ENCODE measurements around the gene CHMP2B.
A peak's percentile ranks its signal among the peaks of the same experiment; 100 is the strongest.
"Not testable (repeated sequence)": the region's sequence is repeated elsewhere in the genome, so short reads cannot be mapped to it uniquely, and the experiment has no call there.

CHMP2B gene

DNA sequence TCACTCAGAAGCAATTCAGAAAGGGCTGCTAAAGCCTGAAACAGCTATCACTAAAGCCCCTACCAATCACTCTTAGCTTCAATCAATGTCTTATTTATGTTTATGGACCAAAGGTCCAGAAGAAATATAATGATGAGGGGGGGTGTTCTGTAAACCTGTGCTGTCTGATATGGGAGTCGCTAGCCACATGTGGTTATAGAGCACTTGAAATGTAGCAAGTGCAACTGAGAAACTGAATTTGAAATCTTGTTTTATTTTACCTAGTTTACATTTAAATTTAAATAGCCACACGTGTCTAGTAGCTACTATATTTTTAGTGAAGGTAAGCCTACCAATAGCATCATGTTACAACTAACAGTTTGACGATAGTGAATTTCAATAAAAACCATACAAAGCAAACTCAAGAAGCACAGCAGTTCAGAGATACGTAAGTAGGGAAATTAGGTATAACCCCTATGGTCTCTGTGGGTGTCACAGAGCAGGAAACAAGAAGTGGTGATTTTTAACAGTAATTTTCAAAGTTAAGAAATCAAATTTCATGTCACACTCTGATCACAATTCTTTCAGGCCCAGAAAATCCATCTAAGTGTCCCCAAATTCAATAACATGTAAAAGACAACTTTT lies 45.7 kb downstream of the CHMP2B start:
- TF ChIP-seq, protein P1, sequence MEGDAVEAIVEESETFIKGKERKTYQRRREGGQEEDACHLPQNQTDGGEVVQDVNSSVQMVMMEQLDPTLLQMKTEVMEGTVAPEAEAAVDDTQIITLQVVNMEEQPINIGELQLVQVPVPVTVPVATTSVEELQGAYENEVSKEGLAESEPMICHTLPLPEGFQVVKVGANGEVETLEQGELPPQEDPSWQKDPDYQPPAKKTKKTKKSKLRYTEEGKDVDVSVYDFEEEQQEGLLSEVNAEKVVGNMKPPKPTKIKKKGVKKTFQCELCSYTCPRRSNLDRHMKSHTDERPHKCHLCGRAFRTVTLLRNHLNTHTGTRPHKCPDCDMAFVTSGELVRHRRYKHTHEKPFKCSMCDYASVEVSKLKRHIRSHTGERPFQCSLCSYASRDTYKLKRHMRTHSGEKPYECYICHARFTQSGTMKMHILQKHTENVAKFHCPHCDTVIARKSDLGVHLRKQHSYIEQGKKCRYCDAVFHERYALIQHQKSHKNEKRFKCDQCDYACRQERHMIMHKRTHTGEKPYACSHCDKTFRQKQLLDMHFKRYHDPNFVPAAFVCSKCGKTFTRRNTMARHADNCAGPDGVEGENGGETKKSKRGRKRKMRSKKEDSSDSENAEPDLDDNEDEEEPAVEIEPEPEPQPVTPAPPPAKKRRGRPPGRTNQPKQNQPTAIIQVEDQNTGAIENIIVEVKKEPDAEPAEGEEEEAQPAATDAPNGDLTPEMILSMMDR (conservative IDR thresholded peaks at IDR 0.05) = no peak
- no peak for TF ChIP-seq ZFX (IDR thresholded peaks at IDR 0.05)
- no peak overlapping the region for H3K27ac ChIP-seq

DNA sequence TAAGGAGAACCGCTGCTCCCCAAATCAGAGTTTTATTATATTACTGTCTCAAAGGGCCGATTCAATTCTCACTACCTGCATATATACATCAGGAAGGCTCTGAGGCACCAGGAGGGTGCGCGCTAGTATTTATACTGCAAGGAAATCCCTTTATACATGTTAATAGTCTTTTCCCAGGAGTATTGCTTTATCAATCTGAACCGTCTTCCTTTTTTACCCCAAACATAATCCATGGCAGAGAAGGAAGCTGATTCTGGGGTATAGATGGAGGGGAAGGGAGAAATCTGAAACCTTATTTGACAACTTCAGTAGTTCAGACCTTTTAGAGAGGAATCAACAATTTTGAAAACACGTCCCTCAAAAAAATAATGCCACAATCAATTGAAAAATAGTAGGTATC lies 49.4 kb downstream of the CHMP2B start, which contains the start of gene POU1F1:
TSS of gene POU1F1 (minus strand) at position 101 of the 400 bp plus-strand sequence. CDS start 122 bp downstream, outside the sequence.
- TF ChIP-seq, protein P1 (conservative IDR thresholded peaks at IDR 0.05) = no peak
- TF ChIP-seq ZFX (IDR thresholded peaks at IDR 0.05) = no peak
- H3K27ac ChIP-seq = no peak within 1 kb of the TSS

DNA sequence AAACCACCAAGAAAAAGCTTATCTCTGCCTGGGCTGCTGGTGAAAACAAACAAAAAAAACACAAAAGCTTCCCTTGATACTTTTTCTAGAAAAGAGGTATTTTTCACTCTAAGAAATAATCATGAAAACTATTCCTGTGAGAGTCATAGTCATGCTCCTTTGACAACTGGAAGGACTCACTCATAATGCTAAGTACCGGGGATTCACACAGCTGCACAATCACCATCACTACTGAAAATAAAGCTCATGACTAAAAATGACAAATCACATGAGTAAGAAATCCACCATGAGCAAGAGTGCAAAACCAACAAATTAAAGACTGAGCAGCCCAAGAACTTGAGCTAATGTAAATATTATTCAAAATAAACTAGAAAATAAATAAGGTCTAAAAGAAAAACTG lies 59.9 kb downstream of the CHMP2B start:
- TF ChIP-seq, protein P1 (conservative IDR thresholded peaks at IDR 0.05) = no peak
- no peak for TF ChIP-seq ZFX (IDR thresholded peaks at IDR 0.05)
- H3K27ac ChIP-seq = no peak overlapping the region

DNA sequence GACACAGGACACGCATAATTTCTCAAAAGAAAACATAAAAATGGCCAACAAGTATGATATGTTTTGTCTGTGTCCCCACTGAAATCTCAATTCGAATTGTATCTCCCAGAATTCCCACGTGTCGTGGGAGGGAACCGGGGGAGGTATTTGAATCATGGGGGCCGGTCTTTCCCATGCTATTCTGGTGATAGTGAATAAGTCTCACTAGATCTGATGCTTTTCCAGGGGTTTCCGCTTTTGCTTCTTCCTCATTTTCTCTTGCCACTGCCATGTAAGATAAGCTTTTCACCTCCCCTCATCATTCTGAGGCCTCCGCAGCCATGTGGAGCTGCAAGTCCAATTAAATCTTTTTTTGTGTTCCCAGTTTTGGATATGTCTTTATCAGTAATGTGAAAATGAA lies 61.3 kb downstream of the CHMP2B start:
- TF ChIP-seq, protein P1 (conservative IDR thresholded peaks at IDR 0.05) = no peak
- TF ChIP-seq ZFX (IDR thresholded peaks at IDR 0.05) = no peak

DNA sequence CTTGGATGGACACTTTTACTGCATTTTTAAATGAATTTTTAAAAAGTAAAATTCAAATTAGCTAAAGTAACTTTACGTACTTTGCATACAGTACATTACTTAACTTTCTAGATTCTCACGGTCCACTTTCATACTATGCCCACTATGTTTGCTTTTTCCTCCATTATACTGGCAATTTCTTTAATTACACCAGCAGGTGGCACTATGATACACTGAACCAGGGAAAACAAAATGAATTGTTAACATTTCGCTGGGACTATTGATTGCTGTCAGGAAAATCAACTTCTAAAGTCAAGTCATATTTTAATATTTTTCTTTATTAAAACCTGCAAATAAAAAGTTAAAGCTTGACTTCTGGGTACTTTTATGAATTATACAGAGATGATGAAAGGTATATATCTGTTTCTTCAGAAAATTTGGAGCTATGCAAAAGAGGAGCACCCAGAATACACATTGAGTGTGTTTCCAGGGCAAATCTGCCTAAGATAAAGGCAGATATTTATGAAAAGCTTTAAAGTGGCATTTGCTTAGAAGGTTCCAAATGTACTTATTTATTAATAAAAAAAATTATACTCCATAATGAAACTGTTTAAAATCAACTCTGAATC lies 71.1 kb downstream of the CHMP2B start:
- no peak overlapping the region for H3K27ac ChIP-seq
- TF ChIP-seq, protein P1 (conservative IDR thresholded peaks at IDR 0.05) = peak; percentile 76
- no peak for TF ChIP-seq ZFX (IDR thresholded peaks at IDR 0.05)

More for the DNA sequence above, 61.3 kb downstream of the CHMP2B start:
- no peak overlapping the region for H3K27ac ChIP-seq

DNA sequence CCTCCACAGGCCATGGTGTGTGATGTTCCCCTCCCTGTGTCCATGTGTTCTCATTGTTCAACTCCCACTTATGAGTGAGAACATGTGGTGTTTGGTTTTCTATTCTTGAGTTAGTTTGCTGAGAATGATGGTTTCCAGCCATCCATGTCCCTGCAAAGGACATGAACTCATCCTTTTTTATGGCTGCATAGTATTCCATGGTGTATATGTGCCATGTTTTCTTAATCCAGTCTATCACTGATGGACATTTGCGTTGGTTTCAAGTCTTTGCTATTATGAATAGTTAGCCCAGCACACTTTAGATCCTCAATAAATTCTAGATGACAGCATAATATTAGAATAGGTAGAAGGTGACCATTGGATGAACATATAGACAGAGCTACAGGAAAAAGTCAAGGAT lies 77.9 kb downstream of the CHMP2B start:
- not testable (repeated sequence) for H3K27ac ChIP-seq
